GM19240 (cell line): Measurements from ENCODE around the gene AKAP11.
A peak's percentile ranks its signal among the peaks of the same experiment; 100 is the strongest.

Source experiments
- DNase-seq: peaks from one replicate; pipeline ENCODE4 v3.0.0; 2011; ENCODE audit warnings: low spot score; ENCODE audit not compliant: insufficient read length

Gene AKAP11

DNA sequence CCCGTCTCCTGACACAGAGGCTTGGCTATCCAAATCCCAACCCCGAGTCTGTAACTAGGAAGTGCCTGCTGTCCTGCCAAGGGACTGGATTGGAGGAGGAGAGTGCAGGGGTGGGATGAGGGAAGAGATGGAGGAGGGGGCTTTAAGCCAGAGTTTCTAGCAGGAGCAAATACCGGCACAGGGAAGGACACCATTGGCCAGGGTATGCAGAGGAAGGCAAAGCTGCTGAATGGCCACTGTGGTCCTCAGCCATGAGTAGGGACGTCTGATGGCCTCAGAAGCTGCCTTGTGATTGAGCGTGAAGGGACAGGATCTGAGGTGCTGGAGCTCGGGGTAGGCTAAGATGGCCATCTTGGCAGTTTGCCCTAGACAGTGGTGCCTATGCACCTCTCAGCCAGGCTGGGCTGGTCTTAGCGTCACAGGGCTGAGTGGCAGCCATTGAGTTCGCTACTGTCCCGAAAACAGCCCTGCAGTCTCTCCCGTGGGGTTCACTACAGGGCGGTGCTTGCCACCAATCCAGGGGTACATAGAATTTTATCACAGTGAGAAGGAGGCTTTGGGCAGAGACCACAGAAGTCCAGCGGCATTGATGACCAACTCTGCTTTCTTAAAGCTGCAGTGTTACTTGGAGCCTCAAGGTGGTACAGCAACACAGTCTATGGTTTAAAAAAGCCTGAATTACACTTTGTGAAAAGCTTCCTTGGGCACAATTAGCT is 61.8 kb downstream of the AKAP11 start:
- peak; percentile 11 for DNase-seq

DNA sequence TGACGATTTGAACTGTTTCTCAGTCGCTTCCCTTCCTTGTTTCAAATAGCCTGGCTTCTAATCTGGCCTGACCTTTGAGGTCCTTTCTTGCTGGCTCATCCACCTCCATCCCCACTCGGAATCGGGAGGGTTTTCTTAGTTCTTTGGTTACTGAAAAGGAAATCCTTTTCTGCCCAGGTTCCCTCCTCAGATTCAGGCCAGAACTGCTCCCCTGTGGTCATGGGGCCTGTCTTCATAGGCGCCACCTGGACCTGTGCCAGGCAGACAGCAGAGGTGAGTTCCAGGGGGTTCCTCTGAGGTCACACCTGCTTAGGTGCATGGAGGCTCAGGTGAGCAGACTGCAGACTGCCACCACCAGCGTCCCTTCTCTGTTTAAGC is 62.4 kb downstream of the AKAP11 start:
- DNase-seq = no peak

DNA sequence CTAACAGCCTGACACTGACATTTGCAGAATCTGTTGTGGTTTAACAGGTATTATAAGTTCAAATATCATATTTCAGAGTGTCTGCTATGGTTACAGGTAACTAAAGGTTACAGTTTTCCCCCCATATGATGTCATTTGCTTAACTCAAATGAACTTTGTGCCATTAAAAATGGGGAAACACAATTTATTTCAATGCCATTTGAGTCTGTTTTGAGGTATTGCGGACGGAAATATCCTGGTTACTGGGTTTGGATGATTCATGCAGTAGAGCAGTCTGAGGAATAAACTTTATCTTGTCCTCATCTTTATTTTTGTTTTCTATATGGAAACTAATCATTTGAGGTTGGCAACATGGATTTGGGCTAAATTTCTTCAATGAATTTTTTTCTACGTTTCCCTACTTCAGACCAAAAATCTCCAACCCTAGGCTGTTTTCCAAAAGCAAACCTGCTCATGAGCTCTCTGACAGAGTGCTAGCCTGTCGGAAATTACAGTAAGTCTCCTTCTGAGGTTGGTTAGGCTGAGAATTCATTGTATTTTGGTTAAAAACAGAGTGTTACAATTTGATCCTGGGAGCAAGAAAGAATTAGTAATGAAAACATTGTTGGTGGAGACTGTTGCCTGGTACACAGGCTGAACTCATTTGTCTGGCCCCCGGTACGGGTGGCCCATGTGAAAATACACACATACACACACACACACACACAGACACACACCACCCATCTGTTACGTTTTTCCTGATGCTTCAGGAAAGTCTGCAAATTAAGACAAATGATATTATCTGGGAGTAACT is 66.1 kb downstream of the AKAP11 start:
- no peak for DNase-seq

DNA sequence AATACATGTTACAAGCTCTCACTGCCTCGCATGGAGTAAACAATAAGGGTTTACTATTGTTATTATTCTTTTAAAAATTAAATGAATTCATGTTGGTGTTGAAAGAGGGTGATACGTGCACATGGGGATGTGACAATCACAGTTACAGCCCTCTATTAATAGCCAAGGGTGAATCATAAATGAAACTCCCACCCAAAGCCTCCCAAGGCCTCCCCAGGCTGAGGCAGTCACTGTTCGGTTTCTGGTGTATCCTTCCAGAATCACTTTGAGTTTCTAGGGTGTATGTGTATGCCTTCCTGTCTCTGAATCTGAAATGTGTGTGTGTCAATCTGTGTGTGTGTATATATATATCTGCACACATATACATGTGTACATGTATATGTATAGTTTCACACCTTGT is 73.4 kb downstream of the AKAP11 start:
- DNase-seq = peak; percentile 9

DNA sequence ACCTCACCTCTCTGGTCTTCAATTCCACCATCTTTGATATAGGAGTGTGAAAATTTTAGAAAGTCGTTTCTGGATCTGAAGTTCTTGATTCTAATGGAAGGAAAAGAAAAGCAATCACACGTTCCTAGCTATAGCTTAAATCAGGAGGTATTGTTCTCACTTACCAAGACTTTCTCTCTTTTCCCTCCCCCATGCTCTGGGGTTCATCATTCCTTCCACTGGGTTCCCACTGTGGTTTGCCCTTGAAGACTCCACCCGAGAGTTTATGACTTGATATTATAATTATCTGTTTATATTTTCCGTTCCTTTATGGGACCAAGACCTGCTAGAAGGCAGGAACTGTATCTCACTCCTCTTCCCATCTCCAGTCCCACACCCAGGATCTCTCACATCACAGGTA is 76.6 kb downstream of the AKAP11 start:
- DNase-seq = no peak

DNA sequence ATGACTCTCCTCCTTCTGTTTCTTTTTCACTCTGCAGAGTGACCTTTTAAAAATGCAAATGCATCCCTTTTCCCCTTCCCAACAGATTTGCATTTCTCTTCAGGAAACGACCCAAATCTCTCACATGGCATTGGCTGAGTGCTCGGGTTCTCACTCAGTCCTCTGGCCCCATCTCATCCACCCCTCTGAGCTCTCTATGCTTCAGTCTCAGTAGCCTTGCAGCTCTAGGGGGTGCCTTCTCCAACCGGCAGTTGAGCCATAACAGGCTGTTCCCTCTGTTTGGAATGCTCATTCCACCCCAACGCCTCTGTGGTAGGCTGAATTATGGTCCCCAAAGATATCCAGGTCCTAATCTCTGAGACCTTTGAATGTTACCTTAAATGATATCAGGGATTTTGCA is 78.2 kb downstream of the AKAP11 start:
- no peak for DNase-seq

DNA sequence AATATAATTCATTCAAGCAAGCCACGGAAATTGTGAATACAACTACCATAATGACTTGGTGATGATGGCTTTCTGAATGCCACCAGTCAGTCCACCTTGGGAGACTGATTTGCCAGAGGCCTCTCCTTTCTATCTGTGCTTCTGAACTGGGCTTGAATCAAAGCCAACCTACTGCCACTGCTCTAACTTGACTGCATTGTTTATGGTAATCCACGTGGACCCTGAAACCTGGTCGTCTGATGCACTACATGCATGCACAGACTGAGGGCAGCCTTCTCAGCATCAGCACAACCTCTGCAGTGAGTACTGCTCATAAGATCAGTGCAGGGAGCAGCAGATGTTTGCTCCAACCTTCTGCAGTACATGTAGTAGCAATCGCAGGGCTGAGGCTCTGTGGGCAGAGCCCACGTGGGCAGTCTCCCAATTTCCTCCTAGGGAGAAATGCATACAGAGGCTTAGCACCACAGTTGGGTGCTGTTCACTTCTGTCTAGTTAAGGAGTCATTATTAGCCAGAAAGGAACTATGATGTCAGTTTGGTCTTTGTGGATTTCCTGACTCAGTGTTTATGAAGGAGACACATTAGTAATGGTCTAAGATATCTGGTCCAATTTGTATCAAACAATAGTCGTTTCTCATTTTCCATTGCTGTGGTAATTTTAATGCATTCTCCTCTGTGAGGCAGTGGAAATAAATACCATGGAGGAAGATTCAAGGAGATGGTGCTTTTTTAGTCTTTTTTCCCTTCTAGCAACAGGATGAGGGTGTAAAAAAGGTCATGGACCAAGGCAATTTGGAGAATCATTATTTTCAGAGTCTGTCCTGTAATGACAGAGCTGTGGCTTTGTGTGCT is 82.5 kb downstream of the AKAP11 start:
- peak; percentile 7 for DNase-seq

DNA sequence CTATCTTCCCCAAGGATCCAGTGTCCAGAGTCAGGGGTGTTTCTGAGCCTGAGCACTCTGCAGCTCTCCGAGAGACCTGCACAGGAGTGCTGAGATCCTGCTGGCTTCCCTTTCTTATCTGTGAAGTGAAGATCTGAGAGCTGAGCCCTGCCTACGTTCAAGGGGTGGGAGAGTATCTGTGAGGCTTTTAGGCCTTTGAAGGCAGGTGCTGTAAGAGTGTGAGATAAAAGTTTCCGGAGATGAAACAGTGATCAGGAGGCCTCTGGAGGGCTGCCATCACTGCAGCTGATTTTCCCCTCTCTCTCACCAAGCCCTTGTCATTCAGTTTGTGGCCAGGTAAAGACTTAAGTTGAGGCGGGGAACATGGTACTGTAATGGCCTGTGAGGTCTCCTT is 83.1 kb downstream of the AKAP11 start:
- DNase-seq = no peak

DNA sequence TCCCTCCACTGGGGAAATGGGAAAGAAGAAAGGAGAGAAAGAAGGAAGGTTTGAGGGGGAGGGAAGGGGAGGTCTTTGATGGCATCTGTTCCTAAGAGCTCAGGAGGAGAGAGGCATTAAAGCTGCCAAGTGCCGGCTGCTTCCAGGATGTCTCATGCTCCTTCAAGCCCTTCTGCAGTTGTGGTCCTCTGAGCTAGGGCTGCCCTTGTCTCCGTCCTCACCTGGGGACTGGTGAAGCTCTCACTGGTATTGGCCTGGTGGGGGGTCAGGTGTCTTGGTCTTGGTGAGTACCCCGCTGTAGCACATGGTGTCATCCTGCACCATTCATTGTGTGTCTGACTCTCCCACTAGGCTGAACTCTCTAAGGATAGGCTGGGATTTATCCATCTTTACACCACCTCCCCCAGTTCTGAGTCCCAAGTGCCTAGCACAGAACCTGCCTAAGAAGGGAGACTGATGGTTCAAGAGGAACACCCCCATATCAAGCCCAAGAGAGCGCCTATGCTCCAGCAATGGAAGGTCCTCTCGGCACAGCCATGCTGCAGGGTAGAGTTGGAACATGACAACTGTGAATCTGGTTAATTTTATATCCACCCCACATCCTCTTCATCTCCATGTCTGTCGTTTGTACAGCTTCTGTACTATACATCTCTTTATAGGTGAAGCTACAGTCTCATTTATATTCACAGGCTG is 83.7 kb downstream of the AKAP11 start:
- no peak for DNase-seq

DNA sequence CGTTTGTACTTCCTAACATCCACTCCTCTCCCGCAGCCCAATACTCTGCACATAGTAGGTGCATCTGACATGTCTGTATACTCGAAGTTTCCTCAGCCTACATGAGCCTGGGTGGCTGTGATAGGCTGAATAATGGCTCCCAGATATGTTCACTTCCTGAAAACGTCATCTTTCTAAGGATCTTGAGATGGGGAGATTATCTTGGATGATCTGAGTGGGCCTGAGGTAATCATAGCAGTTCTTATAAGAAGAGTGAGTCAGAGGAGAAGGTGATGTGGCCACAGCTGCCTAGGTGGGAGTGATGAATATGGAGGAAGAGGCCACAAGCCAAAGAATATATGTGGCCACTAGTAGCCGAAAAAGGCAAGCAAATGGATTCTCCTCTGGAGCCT is 84.2 kb downstream of the AKAP11 start:
- no peak for DNase-seq

DNA sequence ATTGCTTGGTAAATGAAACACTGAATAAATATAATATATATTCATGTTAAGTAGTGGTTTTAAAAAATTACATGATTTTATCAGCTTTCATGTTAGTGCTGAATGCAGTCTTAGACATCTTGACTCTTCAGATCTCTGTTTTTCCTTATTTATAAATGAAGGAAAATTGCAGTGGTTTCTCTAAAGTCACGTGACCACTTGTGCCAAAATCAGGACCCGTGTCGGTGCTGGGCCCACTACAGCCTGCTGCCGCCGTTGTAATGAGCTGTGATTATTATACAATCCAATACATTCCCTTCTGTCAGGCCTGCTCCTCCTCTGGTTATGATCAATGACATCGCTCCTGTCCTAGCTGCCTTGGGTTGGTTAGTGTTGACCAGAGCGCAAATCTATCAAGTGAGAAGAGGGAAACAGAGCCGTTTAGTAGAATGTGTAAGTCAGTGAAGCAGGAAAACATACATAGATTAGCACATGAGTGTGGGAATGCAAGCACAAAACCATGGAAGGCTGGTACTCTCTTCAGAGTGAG is 88.2 kb downstream of the AKAP11 start:
- DNase-seq = no peak

DNA sequence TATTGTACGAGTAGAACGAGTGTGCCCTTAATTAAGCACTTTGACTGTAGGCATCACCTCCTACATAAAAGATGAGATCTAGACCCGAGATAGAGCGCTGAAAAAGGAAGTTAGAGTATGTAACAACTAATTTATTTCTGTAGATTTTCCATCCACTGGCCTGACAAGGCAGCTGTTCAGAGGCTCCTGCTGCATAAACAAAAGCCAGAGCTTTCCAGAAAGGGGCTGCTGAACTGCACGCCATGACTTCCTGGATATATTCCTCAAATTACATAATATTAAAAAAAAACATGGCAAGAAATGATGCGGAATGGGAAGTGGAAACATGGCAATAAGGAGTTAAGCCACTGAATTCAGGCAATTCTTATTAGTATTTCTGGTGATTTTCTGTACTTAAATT is 89.7 kb downstream of the AKAP11 start:
- no peak for DNase-seq

DNA sequence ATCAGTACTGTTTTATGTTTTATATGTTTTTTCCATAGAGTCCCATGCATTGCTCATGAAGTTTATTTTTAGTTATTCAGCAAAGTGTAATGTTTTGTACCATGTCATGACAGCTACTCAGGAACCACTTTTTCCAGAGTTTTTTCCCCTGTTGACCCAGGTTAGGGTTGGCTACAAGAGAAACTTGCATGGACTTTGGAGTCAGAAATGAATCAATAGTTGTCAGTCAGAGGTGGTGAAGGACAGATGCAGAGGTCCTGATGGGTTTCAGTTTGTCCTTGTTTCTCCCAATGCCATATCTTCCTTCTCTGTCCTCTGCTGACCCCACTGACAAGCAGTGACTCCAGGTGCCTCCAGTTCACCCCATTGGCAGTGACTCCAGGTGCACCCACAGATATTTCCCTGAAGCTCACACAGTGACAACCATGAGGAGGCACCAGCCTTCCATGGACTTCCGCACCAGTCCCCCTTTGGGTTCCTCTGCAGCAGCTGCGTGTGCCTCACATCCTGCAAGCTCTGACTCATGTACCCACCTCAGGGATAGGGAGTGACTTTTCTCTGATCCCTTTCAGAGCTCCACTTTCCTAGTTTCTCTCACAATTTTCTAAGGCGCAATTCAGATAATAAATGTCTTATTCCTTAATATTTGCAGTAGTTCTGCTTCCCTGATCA is 92.1 kb downstream of the AKAP11 start:
- no peak for DNase-seq

DNA sequence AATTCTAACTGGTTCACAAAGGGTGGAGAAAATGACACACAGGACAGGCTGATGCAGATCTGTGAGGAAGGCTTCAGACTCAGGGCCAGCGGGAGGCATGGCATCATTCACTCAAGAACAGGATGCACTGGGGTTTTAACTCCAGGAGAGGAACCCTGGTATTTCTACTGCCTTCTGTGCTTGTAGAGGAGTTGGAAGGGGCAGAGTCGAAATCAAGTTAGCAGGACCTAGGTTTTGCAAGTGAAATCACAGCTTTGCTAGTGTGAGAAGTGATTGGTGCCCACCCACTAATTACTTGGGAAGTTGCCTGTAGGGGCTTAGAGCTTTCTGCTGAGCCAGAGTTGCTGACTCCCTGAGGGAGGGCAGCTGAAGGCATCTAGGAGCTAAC is 92.7 kb downstream of the AKAP11 start:
- no peak for DNase-seq

DNA sequence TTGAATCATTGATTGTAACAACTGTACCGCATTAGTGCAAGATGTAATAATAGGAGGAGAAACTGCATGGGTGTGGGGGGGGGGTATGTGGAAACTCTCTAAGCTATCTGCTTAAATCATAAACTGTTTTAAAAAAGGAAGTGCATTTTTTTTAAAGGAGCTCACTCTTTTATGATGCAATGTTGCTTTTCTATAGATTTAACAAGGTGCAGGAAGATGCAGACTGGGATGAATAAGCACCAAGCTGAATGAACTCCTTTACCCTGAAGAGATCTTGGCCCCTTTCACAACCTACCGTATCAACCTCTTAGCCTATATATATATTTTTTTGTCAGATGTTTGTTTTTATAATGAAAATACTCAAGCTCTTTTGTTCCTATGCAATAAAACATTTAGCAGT is 95.9 kb downstream of the AKAP11 start:
- DNase-seq = no peak

DNA sequence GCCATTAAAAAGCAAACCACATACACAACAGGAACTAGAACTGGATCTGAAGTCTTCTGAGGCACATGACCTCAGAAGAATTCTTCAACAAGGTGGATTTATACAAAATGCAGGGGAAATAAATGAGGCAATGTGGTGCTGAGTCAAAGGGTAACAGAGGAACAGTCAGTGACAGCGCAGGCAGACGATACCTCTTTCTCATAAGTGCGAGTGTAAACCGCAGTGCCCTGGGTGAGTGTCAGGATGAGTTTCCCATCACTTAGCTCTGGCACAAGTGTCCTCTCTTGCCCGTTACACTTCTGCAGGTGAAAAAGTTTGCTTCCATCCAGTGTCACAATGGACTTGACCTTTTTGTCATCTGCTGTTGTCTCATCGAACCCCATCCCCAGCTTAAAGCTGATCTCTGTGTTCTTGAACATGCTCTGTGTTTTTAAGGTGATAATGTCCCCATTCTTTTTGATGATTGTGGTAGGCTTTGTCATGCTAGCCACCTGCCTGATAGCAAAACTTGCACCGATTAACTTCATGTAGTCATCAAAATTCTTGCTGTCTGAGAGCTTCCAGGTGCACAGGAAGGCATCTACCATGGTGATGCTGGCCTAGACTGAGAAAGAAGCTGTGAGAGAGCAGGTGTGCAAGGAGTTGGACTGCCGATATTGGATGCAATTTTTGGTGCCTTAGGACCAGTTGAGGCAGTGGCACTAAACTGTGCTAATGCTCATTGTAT is 97.3 kb downstream of the AKAP11 start:
- no peak for DNase-seq

DNA sequence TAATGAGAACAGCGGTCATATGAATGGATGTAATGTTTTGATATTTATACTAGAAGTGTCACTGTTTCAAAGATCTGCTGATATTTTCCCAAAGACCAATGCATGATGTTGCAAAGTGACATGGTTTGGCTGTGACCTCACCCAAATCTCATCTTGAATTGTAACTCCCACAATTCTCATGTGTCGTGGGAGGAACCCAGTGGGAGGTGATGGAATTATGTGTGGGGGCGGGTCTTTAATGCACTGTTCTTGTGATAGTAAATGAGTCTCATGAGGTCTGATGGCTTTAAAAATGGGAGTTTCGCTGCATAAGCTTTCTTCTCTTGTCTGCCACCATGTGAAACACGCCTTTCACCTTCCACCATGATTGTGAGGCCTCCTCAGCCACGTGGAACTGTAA is 98.3 kb downstream of the AKAP11 start:
- DNase-seq = no peak
